Stimulated activated CD8-positive, alpha-beta memory T cell treated with anti-CD3 and anti-CD28 coated beads, Interleukin-15, amount 100 ng/mL, for 4 hours (primary cell): ENCODE results near the gene TRAP1.
"Not testable (repeated sequence)": the region's sequence is repeated elsewhere in the genome, so short reads cannot be mapped to it uniquely, and the experiment has no call there.

Experiments used
- DNase-seq, 2 donors: peaks; one replicate each; pipeline ENCODE4 v3.0.0-alpha.2; 2020; ENCODE audit warnings: low read depth in 2 of 2

TRAP1 gene

GRCh38 chr16:3736116-3736515 lies 18.8 kb upstream of the TRAP1 start:
- no peak for DNase-seq

GRCh38 chr16:3735541-3735940 lies 18.2 kb upstream of the TRAP1 start:
- DNase-seq: no peak

- DNase-seq: no peak
Observed at GRCh38 chr16:3734758-3735221, 17.5 kb upstream of the TRAP1 start.

GRCh38 chr16:3734084-3734757 lies 16.9 kb upstream of the TRAP1 start:
- DNase-seq: no peak

- no peak for DNase-seq
Observed at GRCh38 chr16:3732171-3732570, 14.8 kb upstream of the TRAP1 start.

GRCh38 chr16:3731126-3731935 lies 14.0 kb upstream of the TRAP1 start:
- DNase-seq: no peak

GRCh38 chr16:3730161-3731125 lies 13.1 kb upstream of the TRAP1 start:
- DNase-seq: no peak

GRCh38 chr16:3729161-3730112 lies 12.1 kb upstream of the TRAP1 start:
- no peak for DNase-seq

- no peak for DNase-seq
Observed at GRCh38 chr16:3728424-3729160, 11.3 kb upstream of the TRAP1 start.

- DNase-seq: no peak
Observed at GRCh38 chr16:3727806-3728381, 10.6 kb upstream of the TRAP1 start.

GRCh38 chr16:3726021-3726687 lies 8.8 kb upstream of the TRAP1 start:
- no peak for DNase-seq

GRCh38 chr16:3725276-3725675 lies 8.0 kb upstream of the TRAP1 start:
- DNase-seq: no peak

- DNase-seq: no peak
Observed at GRCh38 chr16:3722508-3722907, 5.2 kb upstream of the TRAP1 start.

GRCh38 chr16:3720418-3720817 lies 3.1 kb upstream of the TRAP1 start:
- DNase-seq: no peak

- no peak for DNase-seq
Observed at GRCh38 chr16:3718628-3719027, 1.3 kb upstream of the TRAP1 start.

- DNase-seq: no peak
Observed at GRCh38 chr16:3718019-3718391, 681 bp upstream of the TRAP1 start.

- DNase-seq: no peak
Observed at GRCh38 chr16:3716831-3717234, 491 bp downstream of the TRAP1 start.

- no peak for DNase-seq
Observed at GRCh38 chr16:3715430-3715829, 1.9 kb downstream of the TRAP1 start.

- DNase-seq: not testable (repeated sequence)
Observed at GRCh38 chr16:3714378-3714777, 2.9 kb downstream of the TRAP1 start.
